A172 (cell line): ENCODE measurements around the gene OR7E24. TPM values are rescaled to one million over a fixed set of nuclear protein-coding genes. Genes with fewer than 3 reads are reported as not detected.
"Not testable (repeated sequence)": the region's sequence is repeated elsewhere in the genome, so short reads cannot be mapped to it uniquely, and the experiment has no call there.

Experiments
- DNase-seq: peaks from one replicate; pipeline ENCODE4 v3.0.0-alpha.2; 2015; ENCODE audit warnings: low spot score
- total RNA-seq: library from RNA; depleted of rRNA; stranded (reverse); fragments of >200 nt; shearing (Covaris generic); gene quantifications from 2 replicates; pipeline ENCODE4 v1.2.3, GENCODE V29; 2014; rRNA removed

The OR7E24 gene
- total RNA-seq: not detected in 2 replicates

DNA sequence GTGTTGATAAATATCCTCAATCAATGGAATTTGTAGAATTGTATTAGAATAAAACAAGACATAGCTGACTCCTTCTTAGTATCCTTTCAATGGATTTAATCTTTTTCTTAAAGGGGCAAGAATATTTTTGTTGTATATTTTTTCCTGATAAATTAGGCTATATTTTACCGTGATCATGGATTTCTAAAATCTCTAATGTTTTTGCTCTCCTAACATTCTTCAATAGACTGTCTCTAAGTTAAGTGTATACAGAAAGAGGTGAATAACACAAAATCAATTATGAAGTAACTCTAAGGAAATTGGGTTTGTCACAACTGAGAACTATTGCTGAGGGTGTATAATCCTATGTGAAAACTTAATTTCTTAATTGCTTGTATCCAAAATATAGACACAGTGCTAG, at the start of gene OR7E24:
Gene OR7E24 (plus strand): TSS at position 301 of the 400 bp plus-strand sequence. CDS start 114 bp downstream, outside the sequence.
- no peak for DNase-seq

DNA sequence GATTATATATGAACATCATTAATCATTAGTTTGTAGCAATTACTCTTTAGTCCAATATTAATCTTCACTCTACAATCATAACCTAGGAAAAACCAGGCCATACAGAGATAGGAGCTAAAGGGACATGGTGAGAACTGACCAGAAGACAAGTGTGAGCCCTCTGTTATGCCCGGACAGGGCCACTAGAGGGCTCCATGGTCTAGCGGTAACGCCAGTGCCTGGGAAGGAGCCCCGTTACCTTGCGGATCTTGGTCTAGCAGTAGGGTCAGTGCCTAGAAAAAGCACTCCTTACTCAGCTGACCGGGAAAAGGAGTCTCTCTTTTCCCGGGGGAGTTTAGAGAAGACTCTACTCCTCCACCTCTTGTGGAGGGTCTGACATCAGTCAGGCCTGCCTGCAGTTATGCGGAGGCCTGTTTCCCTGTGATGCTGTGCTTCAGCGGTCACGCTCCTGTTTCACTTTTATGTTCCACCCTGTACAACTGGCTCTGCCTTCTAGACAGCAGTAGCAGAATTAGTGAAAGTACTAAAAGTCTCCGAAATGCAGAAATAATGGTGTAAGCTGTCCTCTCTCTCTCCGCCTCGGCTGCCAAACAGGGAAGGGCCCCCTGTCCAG, 45.1 kb upstream of the OR7E24 start:
- DNase-seq: peak; percentile 60

DNA sequence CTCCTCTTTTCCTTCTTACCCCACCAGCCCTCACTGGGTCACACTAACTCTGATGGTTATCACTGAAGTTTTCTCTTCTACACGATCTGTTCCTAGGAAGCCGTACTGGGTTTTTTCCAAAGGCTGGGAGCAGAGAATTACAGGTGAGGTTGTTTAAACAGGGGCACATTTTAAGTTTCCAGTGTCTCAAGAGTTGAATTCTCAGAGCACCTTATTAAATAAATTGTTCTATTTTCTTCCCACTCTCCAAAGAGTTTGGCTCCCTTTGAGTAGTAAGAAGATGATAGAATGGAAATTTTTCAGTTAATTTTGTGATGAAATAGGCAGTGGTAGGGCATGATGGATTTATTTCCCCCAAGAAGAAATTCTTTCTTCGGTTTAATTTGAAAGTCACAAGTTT, 31.2 kb upstream of the OR7E24 start, which contains the start of gene OR7D4:
Gene OR7D4 (minus strand): TSS at position 101 of the 400 bp plus-strand sequence. CDS start 4,752 bp downstream, outside the sequence.
- DNase-seq: no peak

DNA sequence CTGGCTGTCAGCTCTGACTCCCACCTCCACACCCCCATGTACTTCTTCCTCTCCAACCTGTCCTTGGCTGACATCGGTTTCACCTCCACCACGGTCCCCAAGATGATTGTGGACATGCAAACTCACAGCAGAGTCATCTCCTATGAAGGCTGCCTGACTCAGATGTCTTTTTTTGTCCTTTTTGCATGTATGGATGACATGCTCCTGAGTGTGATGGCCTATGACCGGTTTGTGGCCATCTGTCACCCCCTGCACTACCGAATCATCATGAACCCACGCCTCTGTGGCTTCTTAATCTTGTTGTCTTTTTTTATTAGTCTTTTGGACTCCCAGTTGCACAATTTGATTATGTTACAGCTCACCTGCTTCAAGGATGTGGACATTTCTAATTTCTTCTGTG, 506 bp downstream of the OR7E24 start:
- DNase-seq: no peak

DNA sequence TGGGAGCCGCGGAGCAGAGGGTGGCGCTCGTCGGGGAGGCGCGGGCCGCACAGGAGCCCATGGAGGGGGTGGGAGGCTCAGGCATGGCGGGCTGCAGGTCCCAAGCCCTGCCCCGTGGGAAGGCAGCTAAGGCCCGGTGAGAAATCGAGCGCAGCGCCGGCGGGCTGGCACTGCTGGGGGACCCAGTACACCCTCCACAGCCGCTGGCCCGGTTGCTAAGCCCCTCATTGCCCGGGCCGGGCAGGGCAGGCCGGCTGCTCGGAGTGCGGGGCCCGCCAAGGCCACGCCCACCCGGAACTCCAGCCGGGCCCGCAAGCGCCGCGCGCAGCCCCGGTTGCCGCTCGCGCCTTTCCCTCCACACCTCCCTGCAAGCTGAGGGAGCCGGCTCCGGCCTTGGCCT, 32.8 kb downstream of the OR7E24 start:
- DNase-seq: not testable (repeated sequence)

DNA sequence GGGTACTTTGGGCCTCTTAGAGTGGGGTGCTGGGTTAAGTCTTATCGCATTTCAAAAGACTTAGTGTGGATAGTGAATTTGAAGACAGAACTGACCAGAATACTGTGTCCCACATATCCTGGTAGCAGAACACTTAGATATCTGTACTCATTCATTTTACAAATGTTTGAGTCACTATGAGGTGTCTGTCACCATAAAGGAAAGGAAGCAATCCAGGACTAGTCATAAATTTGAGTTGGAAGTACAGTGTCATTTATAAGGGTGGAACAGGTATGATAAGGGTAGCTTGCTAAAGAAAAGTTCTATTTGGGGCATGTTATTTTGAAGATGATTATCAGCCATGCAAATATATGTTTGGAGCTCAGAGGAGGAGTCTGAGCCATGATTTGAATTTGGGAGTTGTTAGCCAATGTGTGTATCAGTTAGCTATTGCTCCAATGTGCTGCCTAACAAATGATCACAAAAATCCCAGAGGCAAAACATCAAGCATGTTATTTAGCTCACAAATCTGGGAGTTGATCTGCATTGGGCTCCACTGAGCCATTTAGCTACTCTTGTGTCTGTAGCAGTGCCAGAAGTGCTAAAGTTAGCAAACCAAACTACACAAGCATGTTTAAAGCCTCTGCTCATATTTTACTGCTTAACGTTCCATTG, 38.6 kb downstream of the OR7E24 start:
- DNase-seq: no peak

DNA sequence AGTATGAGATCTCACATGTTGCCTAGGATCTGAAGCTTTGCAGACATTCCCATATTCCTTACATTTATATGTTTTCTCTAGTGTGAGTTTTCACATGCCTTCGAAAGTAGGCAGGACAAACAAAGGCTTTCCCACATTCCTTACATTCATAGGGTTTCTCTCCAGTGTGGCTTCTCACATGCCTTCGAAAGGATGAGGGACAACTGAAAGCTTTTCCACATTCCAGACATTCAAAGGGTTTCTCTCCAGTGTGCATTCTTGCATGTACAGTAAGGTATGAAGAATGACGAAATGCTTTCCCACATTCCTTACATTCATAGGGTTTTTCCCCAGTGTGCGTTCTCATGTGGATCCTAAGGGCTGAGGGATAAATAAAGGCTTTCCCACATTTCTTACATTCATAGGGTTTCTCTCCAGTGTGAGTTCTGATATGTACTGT, 44.7 kb downstream of the OR7E24 start:
- DNase-seq: peak; percentile 32

DNA sequence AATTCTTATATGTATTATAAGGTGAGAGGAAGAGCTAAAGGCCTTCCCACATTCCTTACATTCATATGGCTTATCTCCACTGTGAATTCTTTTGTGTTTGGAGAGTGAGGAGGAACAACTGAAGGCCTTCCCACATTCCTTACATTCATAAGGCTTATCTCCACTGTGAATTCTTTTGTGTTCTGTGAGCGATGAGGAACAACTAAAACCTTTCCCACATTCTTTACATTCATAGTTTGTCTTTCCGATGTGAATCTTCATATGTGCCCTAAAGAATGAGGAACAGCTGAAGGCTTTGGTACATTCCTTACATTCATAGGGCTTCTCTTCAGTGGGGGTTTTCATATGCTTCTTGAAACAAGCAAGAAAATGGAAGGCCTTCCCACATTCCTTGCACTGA, 45.6 kb downstream of the OR7E24 start:
- DNase-seq: no peak

Other genes starting within 250 kb of the OR7E24 start
- gene MUC16, start 240.5 kb upstream of the OR7E24 start, total RNA-seq: 0.02 TPM in 1 of 2 replicates, not detected in the other
- gene OR1M1, start 163.9 kb upstream of the OR7E24 start, total RNA-seq: not detected in 2 replicates
- gene OR7G2, start 143.5 kb upstream of the OR7E24 start, total RNA-seq: not detected in 2 replicates
- not detected in 2 replicates for gene OR7G1, start 135.2 kb upstream of the OR7E24 start, total RNA-seq
- gene OR7G3, start 124.0 kb upstream of the OR7E24 start, total RNA-seq: not detected in 2 replicates
- 16.4 and 20.1 TPM in 2 replicates for gene ZNF317, start 110.5 kb upstream of the OR7E24 start, total RNA-seq
- gene OR7D2, start 72.0 kb upstream of the OR7E24 start, total RNA-seq: not detected in 2 replicates
- gene OR7D4, start 31.3 kb upstream of the OR7E24 start, total RNA-seq: not detected in 2 replicates
- gene ZNF699, start 58.9 kb downstream of the OR7E24 start, total RNA-seq: 8.9 and 13.8 TPM in 2 replicates
- 16.8 and 19.8 TPM in 2 replicates for gene ZNF559, start 73.2 kb downstream of the OR7E24 start, total RNA-seq
- gene ZNF177, start 112.1 kb downstream of the OR7E24 start, total RNA-seq: 3.3 and 14.8 TPM in 2 replicates
- gene ZNF266, start 184.6 kb downstream of the OR7E24 start, total RNA-seq: 15.4 and 22.0 TPM in 2 replicates
- not detected in 2 replicates for gene ZNF560, start 247.7 kb downstream of the OR7E24 start, total RNA-seq